Osteoblast (primary cell): ENCODE data around the gene SLC4A8. TPM values are rescaled to one million over a fixed set of nuclear protein-coding genes. Genes with fewer than 3 reads are reported as not detected.

Experiments used
- DNase-seq: peaks from one replicate; pipeline ENCODE4 v3.0.0; 2011; ENCODE audit warnings: low spot score, mixed read lengths; ENCODE audit not compliant: insufficient read length; ENCODE audit errors: missing footprints
- H2AFZ ChIP-seq: 2 replicates; pipeline ENCODE4 v1.6.0; 2011; ENCODE audit warnings: mild to moderate bottlenecking, low read length
- H3K27ac ChIP-seq: 2 replicates; pipeline ENCODE4 v1.5.1; 2011; ENCODE audit warnings: mild to moderate bottlenecking, low read depth, low read length, moderate library complexity
- H3K27me3 ChIP-seq: 2 replicates; pipeline ENCODE4 v1.6.0; 2012; ENCODE audit warnings: mild to moderate bottlenecking, control low read depth, inconsistent platforms, low read length, moderate library complexity; ENCODE audit not compliant: insufficient read depth
- H3K36me3 ChIP-seq: 2 replicates; pipeline ENCODE4 v1.5.1; 2011; ENCODE audit warnings: mild to moderate bottlenecking, low read length, control low read depth, moderate library complexity; ENCODE audit not compliant: insufficient read depth
- H3K4me1 ChIP-seq: 2 replicates; pipeline ENCODE4 v1.5.1; 2011; ENCODE audit warnings: mild to moderate bottlenecking, low read length, control low read depth, moderate library complexity; ENCODE audit not compliant: insufficient read depth
- H3K4me2 ChIP-seq: 2 replicates; pipeline ENCODE4 v1.6.0; 2011; ENCODE audit warnings: mild to moderate bottlenecking, low read length; ENCODE audit not compliant: insufficient read depth
- H3K4me3 ChIP-seq: fragments of 200-600 bp; sonication (generic); 3 replicates; pipeline ENCODE4 v1.5.1; 2012; ENCODE audit warnings: mild to moderate bottlenecking, low read length, inconsistent platforms; ENCODE audit not compliant: insufficient read depth
- H3K79me2 ChIP-seq: 2 replicates; pipeline ENCODE4 v1.6.0; 2012; ENCODE audit warnings: mild to moderate bottlenecking, low read length, control low read depth, inconsistent platforms; ENCODE audit not compliant: insufficient read depth
- H3K9me3 ChIP-seq: 2 replicates; pipeline ENCODE4 v1.5.1; 2011; ENCODE audit warnings: low read depth, low read length, control low read depth
- H4K20me1 ChIP-seq: 2 replicates; pipeline ENCODE4 v1.6.0; 2012; ENCODE audit warnings: mild to moderate bottlenecking, low read length, control low read depth; ENCODE audit not compliant: insufficient read depth
- total RNA-seq: library from RNA; depleted of rRNA; stranded (reverse); fragments of >200 nt; gene quantifications from 2 replicates; pipeline ENCODE4 v1.2.3, GENCODE V29; 2012
- TF ChIP-seq, protein P1 (sequence below): IDR thresholded peaks from 2 replicates; pipeline ENCODE4 v1.5.1; 2011; ENCODE audit warnings: mild to moderate bottlenecking, low read depth, low read length, moderate library complexity; ENCODE audit errors: extremely low read depth

The SLC4A8 gene
- total RNA-seq, result 1.2 and 2.9 TPM in 2 replicates

DNA sequence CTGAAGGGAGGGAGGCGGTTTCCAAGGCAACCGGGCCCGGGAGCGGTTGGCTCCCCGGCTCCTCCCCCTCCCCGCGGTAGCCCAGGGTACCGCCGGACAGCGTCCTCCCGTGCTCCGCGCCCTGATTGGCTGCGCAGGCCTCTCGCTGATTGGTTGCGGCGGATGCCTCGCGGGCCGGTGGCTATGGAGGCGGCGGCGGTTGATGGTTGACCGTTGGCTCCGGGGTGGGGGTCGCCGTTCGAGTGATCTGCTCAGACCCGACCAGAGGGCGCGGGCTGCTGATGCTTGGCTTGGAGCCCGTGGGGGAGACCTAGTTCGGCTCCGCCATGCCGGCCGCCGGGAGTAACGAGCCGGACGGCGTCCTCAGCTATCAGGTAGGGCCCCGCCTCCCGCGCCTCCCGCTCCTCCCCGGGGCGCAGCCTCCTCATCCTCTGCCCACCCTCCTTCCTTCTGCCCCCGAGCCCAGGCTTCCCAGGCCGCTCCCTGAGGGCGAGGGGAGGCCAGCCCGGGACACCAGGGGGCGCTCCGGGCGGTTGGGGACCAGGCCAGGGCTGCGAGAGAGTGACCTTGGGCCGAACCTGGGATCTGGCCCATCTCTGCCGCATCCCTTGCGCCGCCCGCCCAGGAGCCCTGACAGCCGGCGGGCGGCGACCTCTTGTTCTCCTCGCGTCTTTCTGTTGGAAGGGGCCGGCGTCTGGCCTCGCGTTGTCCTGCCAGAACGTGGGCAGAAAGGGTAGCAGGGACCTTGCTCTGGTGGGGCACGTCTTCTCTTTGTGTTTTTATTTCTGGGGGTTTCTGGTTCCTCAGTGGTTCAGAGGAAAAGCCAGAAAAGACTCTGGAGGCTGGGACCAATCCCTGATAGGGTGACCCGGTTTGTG is at the start of gene SLC4A8:
Gene SLC4A8 (plus strand): TSS at position 170 of the 878 bp plus-strand sequence. CDS start 157 bp downstream, at position 327.
- Histone ChIP-seq H2AFZ (peak within 1 kb of the TSS; percentile 87), H3K27me3 (no peaks in the 10 kb centered on the region), H3K4me3 (peak within 1 kb of the TSS; percentile 72), H3K27ac (no peak within 1 kb of the TSS), H3K4me2 (peak within 1 kb of the TSS; percentile 82), H3K4me1 (peaks cover 6% of the 10 kb centered on the region), H3K79me2 (no peaks in the 10 kb centered on the region), H3K9me3 (no peaks in the 10 kb centered on the region), H4K20me1 (no peaks in the 10 kb centered on the region), H3K36me3 (no peaks in the 10 kb centered on the region)
- TF ChIP-seq, protein P1, sequence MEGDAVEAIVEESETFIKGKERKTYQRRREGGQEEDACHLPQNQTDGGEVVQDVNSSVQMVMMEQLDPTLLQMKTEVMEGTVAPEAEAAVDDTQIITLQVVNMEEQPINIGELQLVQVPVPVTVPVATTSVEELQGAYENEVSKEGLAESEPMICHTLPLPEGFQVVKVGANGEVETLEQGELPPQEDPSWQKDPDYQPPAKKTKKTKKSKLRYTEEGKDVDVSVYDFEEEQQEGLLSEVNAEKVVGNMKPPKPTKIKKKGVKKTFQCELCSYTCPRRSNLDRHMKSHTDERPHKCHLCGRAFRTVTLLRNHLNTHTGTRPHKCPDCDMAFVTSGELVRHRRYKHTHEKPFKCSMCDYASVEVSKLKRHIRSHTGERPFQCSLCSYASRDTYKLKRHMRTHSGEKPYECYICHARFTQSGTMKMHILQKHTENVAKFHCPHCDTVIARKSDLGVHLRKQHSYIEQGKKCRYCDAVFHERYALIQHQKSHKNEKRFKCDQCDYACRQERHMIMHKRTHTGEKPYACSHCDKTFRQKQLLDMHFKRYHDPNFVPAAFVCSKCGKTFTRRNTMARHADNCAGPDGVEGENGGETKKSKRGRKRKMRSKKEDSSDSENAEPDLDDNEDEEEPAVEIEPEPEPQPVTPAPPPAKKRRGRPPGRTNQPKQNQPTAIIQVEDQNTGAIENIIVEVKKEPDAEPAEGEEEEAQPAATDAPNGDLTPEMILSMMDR, result peak; percentile 70
- peak; percentile 98 for DNase-seq

DNA sequence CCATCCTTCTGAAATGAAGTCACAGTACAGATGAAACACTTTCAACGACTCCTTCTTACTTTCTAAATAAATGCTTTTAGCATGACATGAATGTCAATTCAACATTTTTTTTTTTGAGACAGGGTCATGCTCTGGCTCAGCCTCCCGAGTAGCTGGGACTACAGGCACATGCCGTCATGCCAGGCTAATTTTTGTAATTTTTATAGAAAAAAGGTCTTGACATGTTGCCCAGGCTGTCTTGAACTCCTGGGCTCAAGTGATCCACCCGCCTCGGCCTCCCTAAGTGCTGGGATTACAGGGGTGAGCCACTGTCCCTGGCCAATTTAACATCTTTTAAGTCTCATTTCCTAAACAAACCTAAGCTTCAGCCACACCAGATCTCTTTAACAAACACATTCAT is 49.8 kb upstream of the SLC4A8 start:
- Histone ChIP-seq H2AFZ (peak overlapping the region; percentile 16), H3K9me3 (no peaks in the 10 kb centered on the region)

DNA sequence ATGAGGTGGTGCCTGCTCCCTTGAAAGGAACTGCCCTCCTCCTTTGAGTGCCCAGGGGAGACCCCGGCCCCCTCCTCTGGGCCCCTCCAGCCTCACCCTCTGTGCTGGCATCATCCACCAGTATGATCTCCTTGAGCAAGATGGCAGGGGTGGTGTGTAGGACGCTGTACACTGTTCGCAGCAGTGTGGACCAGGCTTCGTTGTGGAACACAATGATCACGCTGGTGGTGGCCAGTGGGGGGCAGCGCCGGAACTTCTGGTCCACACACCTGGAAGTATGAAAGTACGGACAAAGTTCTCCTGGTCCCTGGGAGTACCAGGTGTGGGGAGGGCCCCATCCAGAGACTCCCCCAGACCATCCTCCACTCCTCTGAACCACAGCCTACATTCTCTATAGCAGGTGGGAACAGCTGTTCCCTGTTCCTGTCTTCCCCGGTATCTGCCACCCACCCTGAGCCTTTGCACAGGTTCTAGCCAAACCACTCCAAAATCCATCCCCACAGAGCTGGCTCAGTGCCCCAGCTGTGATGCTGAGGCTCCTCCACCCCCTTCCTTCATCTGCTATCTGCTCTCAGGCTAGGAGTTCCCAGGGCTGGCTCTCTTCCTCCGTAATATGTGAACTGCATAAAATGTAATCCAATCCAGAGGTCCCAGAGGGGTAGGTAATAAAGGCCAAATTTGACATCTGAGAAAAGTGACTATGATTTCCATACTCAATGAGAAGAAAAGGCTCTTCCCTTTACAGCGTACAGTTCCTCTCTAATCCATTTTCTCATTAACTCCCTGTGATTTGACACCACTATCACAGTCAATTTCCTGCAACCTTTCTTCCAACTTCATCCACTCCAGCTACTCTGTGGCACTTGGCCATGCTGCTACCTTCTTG is 47.3 kb upstream of the SLC4A8 start:
- Histone ChIP-seq H3K79me2 (no peaks in the 10 kb centered on the region), H2AFZ (no peak overlapping the region), H3K4me2 (no peak overlapping the region), H3K4me1 (peaks cover 3% of the 10 kb centered on the region), H3K4me3 (no peak overlapping the region), H3K27me3 (no peaks in the 10 kb centered on the region), H3K27ac (no peak overlapping the region), H3K36me3 (no peaks in the 10 kb centered on the region), H4K20me1 (no peaks in the 10 kb centered on the region), H3K9me3 (no peaks in the 10 kb centered on the region)
- peak; percentile 66 for DNase-seq
- TF ChIP-seq, protein P1, result no peak

More for the DNA sequence above, 49.8 kb upstream of the SLC4A8 start:
- Histone ChIP-seq H4K20me1 (no peaks in the 10 kb centered on the region), H3K4me1 (peaks cover 19% of the 10 kb centered on the region), H3K27me3 (no peaks in the 10 kb centered on the region), H3K27ac (no peak overlapping the region), H3K4me2 (no peak overlapping the region), H3K4me3 (no peak overlapping the region), H3K36me3 (no peaks in the 10 kb centered on the region), H3K79me2 (no peaks in the 10 kb centered on the region)
- TF ChIP-seq, protein P1, result no peak
- no peak for DNase-seq

DNA sequence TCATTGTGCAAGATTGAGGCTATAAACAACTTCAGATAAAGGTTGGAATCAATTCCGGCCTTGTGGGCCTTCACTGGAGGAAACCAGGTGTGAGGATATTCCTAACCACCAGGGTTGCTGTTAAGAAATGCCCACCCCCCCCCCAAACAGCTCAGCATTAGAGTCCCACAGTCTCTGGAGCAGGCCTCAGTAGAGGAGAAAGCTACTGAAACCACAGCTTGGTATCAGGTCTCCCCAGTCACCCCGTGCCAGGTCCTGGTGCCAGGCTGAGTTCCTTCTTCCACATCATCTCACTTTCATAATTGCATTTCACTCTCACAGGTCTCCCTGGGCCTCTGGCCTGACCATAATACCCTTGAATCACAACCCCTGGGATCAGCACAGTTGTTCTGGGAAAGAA is 45.9 kb upstream of the SLC4A8 start:
- Histone ChIP-seq H3K4me1 (no peaks in the 10 kb centered on the region), H3K36me3 (no peaks in the 10 kb centered on the region), H3K27ac (no peak overlapping the region), H3K4me3 (no peak overlapping the region), H3K79me2 (no peaks in the 10 kb centered on the region), H2AFZ (no peak overlapping the region), H3K9me3 (no peaks in the 10 kb centered on the region), H4K20me1 (no peaks in the 10 kb centered on the region), H3K27me3 (no peaks in the 10 kb centered on the region), H3K4me2 (no peak overlapping the region)
- TF ChIP-seq, protein P1, result no peak
- no peak for DNase-seq
